GM21515 (cell line): ENCODE measurements around the gene KY.
A peak's percentile ranks its signal among the peaks of the same experiment; 100 is the strongest.
"Not testable (repeated sequence)": the region's sequence is repeated elsewhere in the genome, so short reads cannot be mapped to it uniquely, and the experiment has no call there.

ENCODE experiments used
- ATAC-seq: cut with Tn5 transposase; IDR thresholded peaks from one replicate; pipeline ENCODE4 v1.9.1; 2021; ENCODE audit not compliant: unreplicated experiment

KY gene

GRCh38 chr3:134605556-134605955 lies 45.3 kb downstream of the KY start:
- no peak for ATAC-seq

- ATAC-seq, result no peak
Measured at GRCh38 chr3:134603956-134604355, 46.9 kb downstream of the KY start.

- no peak for ATAC-seq
Measured at GRCh38 chr3:134603480-134603879, 47.3 kb downstream of the KY start.

GRCh38 chr3:134602440-134602814 lies 48.4 kb downstream of the KY start:
- no peak for ATAC-seq

- no peak for ATAC-seq
Measured at GRCh38 chr3:134601539-134602439, 49.0 kb downstream of the KY start.

GRCh38 chr3:134600685-134601463 lies 49.9 kb downstream of the KY start:
- peak; percentile 61 for ATAC-seq

- ATAC-seq, result no peak
Measured at GRCh38 chr3:134600206-134600605, 50.6 kb downstream of the KY start.

- no peak for ATAC-seq
Measured at GRCh38 chr3:134598763-134599545, 51.9 kb downstream of the KY start.

- ATAC-seq, result no peak
Measured at GRCh38 chr3:134597390-134597970, 53.3 kb downstream of the KY start.

GRCh38 chr3:134594986-134595385 lies 55.8 kb downstream of the KY start:
- ATAC-seq, result not testable (repeated sequence)

GRCh38 chr3:134594331-134594741 lies 56.5 kb downstream of the KY start:
- no peak for ATAC-seq

GRCh38 chr3:134592806-134593205 lies 58.0 kb downstream of the KY start:
- ATAC-seq, result no peak

- no peak for ATAC-seq
Measured at GRCh38 chr3:134590766-134591165, 60.1 kb downstream of the KY start.

- ATAC-seq, result no peak
Measured at GRCh38 chr3:134579141-134579665, 71.6 kb downstream of the KY start.

- no peak for ATAC-seq
Measured at GRCh38 chr3:134576831-134577230, 74.0 kb downstream of the KY start.

- ATAC-seq, result no peak
Measured at GRCh38 chr3:134576426-134576825, 74.4 kb downstream of the KY start.

GRCh38 chr3:134569899-134570298 lies 80.9 kb downstream of the KY start:
- not testable (repeated sequence) for ATAC-seq

- ATAC-seq, result no peak
Measured at GRCh38 chr3:134568790-134569189, 82.0 kb downstream of the KY start.

- no peak for ATAC-seq
Measured at GRCh38 chr3:134567605-134568004, 83.2 kb downstream of the KY start.

GRCh38 chr3:134564991-134565390 lies 85.8 kb downstream of the KY start:
- no peak for ATAC-seq

GRCh38 chr3:134563601-134564000 lies 87.2 kb downstream of the KY start:
- no peak for ATAC-seq
